ENCODE data around the gene SART3.
"Not testable (repeated sequence)": the region's sequence is repeated elsewhere in the genome, so short reads cannot be mapped to it uniquely, and the experiment has no call there.

Gene SART3

GRCh38 chr12:108519558-108519957 is 41.4 kb downstream of the SART3 start:
- no peak for DNase-seq

GRCh38 chr12:108518716-108519496 is 42.1 kb downstream of the SART3 start:
- no peak for DNase-seq

- no peak for DNase-seq
Measured at GRCh38 chr12:108518101-108518715, 42.8 kb downstream of the SART3 start.

GRCh38 chr12:108517288-108518100 is 43.5 kb downstream of the SART3 start:
- no peak for DNase-seq

GRCh38 chr12:108516511-108517275 is 44.3 kb downstream of the SART3 start:
- no peak for DNase-seq

GRCh38 chr12:108515916-108516315 is 45.1 kb downstream of the SART3 start:
- no peak for DNase-seq

GRCh38 chr12:108514973-108515814 is 45.8 kb downstream of the SART3 start, which contains the start of gene FICD:
TSS of gene FICD (plus strand) at chr12:108515277. CDS start at chr12:108516973, 1,696 bp downstream.
- peak; percentile 99 for DNase-seq

GRCh38 chr12:108514468-108514972 is 46.5 kb downstream of the SART3 start:
- no peak for DNase-seq

- DNase-seq: peak; percentile 73
Measured at GRCh38 chr12:108511633-108512540, 49.1 kb downstream of the SART3 start.

- DNase-seq: no peak
Measured at GRCh38 chr12:108510836-108511235, 50.1 kb downstream of the SART3 start.

GRCh38 chr12:108509806-108510205 is 51.2 kb downstream of the SART3 start:
- DNase-seq: no peak

- DNase-seq: no peak
Measured at GRCh38 chr12:108507971-108508642, 52.9 kb downstream of the SART3 start.

GRCh38 chr12:108505129-108505528 is 55.8 kb downstream of the SART3 start:
- DNase-seq: no peak

GRCh38 chr12:108502922-108503321 is 58.1 kb downstream of the SART3 start:
- no peak for DNase-seq

GRCh38 chr12:108498136-108498535 is 62.8 kb downstream of the SART3 start:
- DNase-seq: no peak

GRCh38 chr12:108495823-108496579 is 65.0 kb downstream of the SART3 start:
- DNase-seq: no peak

GRCh38 chr12:108495054-108495453 is 65.9 kb downstream of the SART3 start:
- no peak for DNase-seq

GRCh38 chr12:108491256-108491655 is 69.7 kb downstream of the SART3 start:
- DNase-seq: no peak

GRCh38 chr12:108487029-108487428 is 73.9 kb downstream of the SART3 start:
- not testable (repeated sequence) for DNase-seq

Measured in stimulated activated CD4-positive, alpha-beta T cell treated with anti-CD3 and anti-CD28 coated beads, Interleukin-4, amount 100 ng/mL, for 1 hour (primary cell).